NCI-H1436 (cell line): ENCODE data around the gene KLC4.
"Not testable (repeated sequence)": the region's sequence is repeated elsewhere in the genome, so short reads cannot be mapped to it uniquely, and the experiment has no call there.

Source experiments
- DNase-seq: peaks from one replicate; lab custom pipeline; 2025; lab: John Stamatoyannopoulos, UW

KLC4 gene

DNA sequence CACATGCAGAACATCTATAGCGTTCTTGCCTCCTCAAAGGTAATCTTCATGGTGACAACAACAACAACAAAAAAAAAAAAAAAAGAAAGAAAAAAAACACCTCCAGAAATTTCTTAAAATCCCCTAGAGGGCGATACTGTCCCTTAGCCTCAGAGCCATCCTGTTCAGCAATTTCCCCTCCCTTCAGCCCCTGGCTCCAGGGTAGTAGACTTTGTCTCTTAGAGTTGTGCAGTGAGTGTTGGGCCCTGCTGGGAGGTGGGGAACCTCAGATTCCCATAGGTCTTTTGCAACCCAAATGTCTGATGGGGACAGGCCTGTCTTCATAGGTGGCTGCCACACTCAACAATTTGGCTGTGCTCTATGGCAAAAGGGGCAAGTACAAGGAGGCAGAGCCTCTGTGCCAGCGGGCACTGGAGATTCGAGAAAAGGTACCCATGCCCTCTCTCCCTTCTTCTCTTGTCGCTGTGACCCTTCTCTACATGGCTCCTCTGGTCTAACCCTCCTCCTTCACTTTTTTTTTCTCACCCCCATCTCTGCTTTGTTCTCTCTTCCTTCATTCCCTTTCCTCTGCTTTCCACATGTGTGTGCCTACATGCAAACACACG lies 10.7 kb downstream of the KLC4 start:
- DNase-seq: peak; percentile 41

DNA sequence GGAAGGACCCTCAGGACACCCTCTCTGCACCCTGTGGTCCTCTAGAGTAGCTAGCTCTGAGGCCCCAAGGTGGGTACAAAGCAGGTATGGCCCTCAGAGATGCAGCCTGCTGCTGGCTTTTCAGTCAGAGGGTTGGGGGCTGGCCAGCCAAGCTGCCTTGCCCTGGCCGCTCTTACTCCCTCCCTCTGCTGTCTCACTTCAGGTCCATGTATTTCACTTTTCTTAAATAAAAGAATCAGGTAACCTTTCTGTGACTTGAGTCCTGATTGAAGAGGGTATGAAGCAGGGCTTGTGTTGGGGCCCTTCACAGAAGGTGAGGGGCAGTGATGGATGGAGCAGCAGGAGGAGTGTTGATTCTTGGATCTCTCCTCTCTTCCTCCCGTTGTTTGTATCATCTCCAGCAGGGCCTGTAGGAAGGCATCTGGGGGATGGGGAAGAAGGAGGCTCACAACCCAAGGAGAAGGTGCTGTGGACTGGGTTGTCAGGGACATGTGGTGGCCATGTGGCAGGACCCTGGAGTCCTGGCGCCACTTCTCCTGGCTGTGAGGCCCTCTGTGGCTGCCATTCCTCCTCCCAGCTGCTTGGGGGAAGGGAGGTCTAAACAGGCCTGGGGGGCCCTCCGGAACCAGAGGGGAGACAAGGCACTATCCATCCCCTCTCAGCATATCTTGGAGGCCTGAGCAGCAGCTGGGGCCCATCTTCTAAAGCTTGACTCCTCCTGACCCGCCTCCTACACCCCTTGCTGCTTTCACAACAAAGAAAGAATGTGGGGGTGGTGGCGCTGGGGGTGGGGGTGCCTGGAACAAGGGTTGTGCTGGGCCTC lies 15.6 kb downstream of the KLC4 start:
- DNase-seq: no peak

DNA sequence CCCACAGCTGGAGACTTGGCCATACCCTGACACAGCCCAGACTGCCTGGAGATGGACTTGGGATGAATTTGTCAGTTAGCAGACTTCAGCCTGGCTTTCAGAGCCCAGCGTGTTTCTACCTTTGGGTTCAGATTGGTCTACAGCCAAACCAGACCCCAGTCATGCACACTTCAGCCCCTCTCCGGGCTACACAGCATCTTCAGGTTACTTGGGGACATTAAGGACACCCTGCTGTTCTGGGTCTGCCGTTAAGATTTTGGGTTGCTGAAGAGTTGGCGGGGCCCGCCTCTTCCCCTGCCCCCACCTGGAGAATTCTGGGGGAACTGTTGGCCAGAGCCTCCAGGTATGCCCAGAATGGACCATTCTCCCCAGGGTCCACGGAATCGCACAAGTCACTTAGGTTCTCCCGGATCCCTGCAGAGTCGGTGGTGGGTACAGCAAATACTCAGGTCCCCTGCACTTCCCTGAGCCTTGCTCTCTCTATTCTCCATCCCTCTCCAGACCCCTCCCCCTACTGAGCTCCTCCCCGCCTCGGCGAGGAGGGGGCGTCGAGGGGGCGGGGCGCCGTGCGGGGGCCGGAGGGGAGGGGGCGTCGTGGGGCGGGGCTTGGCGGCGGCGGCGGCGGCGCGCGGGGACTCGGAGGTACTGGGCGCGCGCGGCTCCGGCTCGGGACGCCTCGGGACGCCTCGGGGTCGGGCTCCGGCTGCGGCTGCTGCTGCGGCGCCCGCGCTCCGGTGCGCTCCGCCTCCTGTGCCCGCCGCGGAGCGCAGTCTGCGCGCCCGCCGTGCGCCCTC lies 16.4 kb downstream of the KLC4 start, which contains the start of gene PTK7:
PTK7 (plus strand) TSS at position 645 of the 794 bp plus-strand sequence. CDS start 175 bp downstream, outside the sequence.
- peak; percentile 87 for DNase-seq

GRCh38 chr6:43076464-43077332 lies 17.3 kb downstream of the KLC4 start:
- DNase-seq: peak; percentile 47

DNA sequence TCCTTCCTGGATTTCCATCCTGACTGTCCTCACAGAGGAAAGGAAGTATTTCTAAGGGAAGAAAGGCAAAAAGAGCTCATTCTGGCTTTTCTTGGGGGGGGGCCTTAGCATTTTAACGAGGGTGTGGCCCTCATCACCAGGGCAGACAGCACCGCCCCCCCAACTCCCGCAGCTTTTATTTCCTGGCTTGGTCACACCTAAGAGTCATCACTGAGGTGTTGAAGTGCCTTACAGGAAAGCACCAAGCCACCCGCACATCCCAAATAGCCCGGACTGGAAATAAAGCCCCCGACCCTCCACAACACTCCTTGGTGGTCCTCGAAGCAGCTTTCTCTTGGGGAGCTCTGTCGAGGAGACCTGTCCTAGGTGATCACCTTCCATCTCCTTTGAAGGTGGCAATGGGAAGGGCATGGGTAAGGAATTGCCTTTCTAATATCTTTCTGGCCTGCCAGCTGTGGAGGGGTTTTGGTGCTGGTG lies 17.9 kb downstream of the KLC4 start:
- no peak for DNase-seq

- no peak for DNase-seq
These were observed 18.6 kb downstream of the KLC4 start for GRCh38 chr6:43077981-43078511.

DNA sequence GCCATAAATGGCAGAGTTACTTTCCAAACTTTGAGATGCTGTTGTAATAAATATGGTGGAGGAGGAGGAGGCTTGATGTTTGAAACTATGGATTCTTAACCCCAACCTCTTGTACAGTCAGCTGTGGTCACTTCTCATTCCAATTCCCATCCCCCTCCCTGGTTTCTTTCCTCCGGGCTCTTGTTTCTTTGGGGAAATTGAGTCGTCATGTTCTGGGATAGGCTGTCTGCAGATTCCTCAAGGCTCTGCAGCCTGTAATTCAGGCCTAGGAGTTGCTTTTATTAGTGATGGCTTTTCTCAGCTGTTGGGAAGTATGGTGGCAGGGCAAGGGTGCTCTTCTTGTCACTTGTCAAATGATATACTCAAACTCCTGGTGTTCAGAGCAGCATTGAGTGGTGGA lies 19.3 kb downstream of the KLC4 start:
- no peak for DNase-seq

DNA sequence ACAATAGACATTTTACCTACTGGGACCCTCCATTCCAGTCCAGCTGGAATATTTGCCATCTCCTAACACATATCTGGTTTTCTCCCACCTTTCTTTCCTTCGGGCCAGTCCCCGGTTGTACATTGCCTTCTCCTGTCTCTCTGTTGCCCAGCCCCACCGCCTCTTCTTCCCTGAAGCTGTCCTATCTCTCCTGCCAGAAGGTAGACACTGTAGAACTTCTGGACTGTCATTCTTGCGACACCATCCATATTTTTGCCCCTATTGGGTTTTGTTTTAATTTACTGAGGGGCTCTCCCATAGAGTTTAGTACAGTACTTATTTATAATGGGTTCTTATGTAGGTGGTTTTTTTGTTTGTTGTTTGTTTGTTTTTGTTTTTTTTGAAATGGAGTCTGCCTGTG lies 21.6 kb downstream of the KLC4 start:
- DNase-seq: no peak

DNA sequence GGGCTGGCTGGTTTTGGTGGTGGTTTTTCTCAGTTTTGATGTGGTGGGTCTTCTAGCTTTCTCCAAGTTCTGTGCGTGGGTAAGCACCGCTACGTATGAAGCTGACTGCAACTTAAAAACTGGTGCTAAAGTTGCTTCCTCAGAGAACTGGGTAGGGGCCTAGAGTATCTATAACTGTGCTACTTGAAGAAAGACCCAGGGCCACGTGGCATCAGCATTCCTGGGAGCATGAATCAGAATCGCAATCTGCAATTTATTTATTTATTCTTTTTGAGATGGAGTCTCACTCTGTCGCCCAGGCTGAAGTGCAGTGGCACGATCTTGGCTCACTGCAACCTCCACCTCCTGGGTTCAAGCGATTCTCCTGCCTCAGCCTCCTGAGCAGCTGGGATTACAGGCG lies 22.5 kb downstream of the KLC4 start:
- not testable (repeated sequence) for DNase-seq

DNA sequence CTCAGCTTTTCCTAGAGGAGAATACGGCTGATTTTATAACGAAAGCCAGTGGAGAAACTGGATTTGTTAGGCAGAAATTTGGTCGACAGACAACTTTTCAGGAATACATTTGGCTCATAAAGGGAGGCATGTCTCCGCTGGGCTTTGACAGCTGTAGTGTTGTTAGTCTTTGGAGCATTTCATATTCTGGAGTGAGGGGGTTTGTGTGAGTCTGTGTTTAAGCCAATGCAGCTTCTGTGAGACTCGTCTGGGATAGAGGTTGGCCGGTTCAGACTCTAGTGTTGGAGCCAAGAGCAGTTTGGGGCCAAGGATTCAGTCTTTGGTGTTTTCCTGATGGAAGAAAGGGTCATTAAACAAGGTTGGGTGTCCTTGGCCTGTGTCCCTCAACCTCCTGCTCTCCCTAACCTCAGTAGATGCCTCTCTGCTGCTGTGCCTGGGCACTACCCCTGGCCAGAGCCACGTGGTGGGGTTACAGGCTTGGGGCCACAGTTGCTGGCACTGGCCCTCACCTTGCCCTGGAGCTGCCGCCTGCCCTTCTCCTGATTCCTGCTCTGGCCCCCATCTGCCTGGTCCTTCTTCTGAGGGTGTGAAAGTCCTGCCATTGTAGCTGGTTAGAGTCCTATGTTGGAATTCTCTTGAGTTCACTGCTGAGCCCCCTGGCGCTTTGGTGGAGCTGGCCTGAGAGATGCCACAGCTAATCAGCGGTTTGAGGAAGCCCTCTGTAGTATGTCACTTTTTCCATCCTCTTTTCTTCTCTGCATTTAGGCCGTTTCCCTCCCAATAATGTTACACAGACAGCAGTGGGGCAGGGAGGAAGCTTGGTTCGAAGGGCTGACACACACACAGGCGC lies 23.6 kb downstream of the KLC4 start:
- no peak for DNase-seq

- DNase-seq: no peak
These were observed 26.7 kb downstream of the KLC4 start for GRCh38 chr6:43086022-43086658.

DNA sequence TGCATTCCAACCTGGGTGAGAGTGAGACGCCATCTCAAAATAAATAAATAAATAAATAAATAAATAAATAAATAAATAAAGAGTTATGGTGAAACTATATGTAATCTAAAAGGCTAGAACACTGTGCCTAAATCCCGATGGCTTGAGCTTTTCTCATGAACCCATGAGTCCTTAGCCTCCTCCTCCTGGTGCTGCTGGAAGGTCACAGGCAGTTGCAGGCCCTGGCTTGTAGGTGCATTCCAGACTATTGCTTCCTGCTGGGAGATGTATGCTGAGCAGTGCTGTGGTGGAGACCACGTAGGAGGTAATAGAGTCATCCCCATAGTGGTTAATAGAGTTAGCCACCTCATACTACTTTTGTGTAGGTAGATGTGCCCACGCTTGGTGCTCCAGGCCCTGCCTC lies 29.2 kb downstream of the KLC4 start:
- no peak for DNase-seq

GRCh38 chr6:43089467-43089866 lies 30.0 kb downstream of the KLC4 start:
- no peak for DNase-seq

GRCh38 chr6:43089874-43090558 lies 30.6 kb downstream of the KLC4 start:
- no peak for DNase-seq

DNA sequence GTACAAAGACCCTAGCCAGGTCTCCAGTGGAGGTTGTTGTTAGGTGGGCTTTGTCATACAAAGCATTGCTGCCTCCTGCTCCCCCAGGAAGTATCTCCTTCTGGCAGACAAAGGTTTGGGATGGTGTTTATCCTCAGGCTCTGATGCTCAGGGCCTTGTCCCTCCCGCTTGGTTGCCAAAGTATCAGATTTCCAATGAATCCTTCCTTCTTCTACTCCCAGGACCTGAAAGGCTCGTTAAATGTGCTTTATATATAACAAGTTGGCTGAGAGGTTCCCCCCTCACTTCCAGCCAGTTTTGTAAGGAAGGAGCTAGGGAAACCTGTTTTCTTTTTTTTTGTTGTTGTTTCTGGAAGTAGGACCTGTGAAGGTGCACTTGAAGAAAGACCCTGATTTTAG lies 31.1 kb downstream of the KLC4 start:
- no peak for DNase-seq

DNA sequence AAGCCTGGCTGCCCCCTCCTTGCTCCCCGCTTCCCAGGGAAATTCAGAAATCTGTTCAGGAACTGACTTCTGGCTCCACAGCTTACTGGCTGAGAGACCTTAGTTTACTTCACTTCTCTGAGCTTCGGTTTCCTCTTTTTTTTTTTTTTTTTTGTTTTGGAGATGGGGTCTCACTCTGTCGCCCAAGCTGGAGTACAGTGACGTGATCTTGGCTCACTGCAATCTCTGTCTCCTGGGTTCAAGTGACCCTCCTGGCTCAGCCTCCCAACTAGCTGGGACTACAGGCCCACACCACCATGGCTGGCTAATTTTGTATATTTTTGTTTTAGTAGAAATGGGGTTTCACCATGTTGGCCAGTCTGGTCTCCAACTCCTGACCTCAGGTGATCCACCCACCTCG lies 31.6 kb downstream of the KLC4 start:
- no peak for DNase-seq

GRCh38 chr6:43091436-43091991 lies 32.1 kb downstream of the KLC4 start:
- no peak for DNase-seq

DNA sequence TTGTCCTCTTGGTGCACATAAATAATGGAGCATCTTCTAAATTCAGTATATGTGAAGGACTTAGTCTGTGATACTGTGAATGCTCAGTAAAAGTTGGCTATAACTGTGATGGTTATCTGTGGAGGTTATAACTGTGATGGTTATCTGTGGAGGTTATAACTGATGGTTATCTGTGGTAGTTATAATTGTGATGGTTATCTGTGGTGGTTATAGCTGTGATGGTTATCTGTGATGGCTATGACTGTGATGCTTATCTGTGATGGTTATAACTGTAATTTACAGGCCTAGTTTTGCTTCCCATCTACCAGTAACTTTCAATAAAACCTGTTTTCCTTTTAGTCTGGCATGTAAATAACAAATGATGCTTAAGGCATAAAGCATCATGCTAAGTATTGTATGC lies 33.2 kb downstream of the KLC4 start:
- DNase-seq: no peak
